SK-N-SH (cell line): ENCODE data around the gene ABHD16B.

Source experiments
- CTCF ChIP-seq: fragments of 200-600 bp; sonication (generic); IDR thresholded peaks from 2 replicates; pipeline ENCODE4 v1.6.1; 2017; ENCODE audit warnings: antibody characterized with exemption, mild to moderate bottlenecking, moderate library complexity
- EZH2phosphoT487 ChIP-seq: fragments of 200-600 bp; sonication (generic); IDR thresholded peaks from 2 replicates; pipeline ENCODE4 v1.6.1; 2017; ENCODE audit warnings: low read depth, mixed run types, mild to moderate bottlenecking, antibody characterized with exemption, moderate library complexity, borderline replicate concordance
- FOSL2 ChIP-seq: IDR thresholded peaks from 2 replicates; pipeline ENCODE4 v1.4.0; 2012; ENCODE audit warnings: low read depth, mild to moderate bottlenecking, moderate library complexity, borderline replicate concordance
- PBX3 ChIP-seq: IDR thresholded peaks from 2 replicates; pipeline ENCODE4; 2012
- REST ChIP-seq: IDR thresholded peaks from 2 replicates; pipeline ENCODE4 v1.6.1; 2012; ENCODE audit warnings: mild to moderate bottlenecking, low read depth, low read length, moderate library complexity
- RFX5 ChIP-seq: IDR thresholded peaks from 2 replicates; pipeline ENCODE4 v1.6.1; 2012; ENCODE audit warnings: mild to moderate bottlenecking, improper control_type of control experiment, low read length
- TEAD4 ChIP-seq: IDR thresholded peaks from 2 replicates; pipeline ENCODE4 v1.4.0; 2012; ENCODE audit warnings: mild to moderate bottlenecking, borderline replicate concordance; ENCODE audit not compliant: insufficient read depth
- ZBTB33 ChIP-seq: IDR thresholded peaks from 2 replicates; pipeline ENCODE4 v1.4.0; 2012; ENCODE audit warnings: low read depth, borderline replicate concordance

- TF ChIP-seq CTCF (peak; percentile 11; the same call in 1 of the 2 replicates), ZBTB33 (no peak), RFX5 (no peak), REST (no peak), TEAD4 (no peak), FOSL2 (no peak), EZH2phosphoT487 (no peak), PBX3 (no peak)
Measured at GRCh38 chr20:63864545-63864977, 3.3 kb downstream of the ABHD16B start.
